Measurements from ENCODE around the gene ATP8B1.

GRCh38 chr18:57787068-57787685 is 15.9 kb downstream of the ATP8B1 start:
- TF ChIP-seq CTCF (conservative IDR thresholded peaks at IDR 0.05 in 1 of 2, IDR thresholded peaks at IDR 0.05 in 1 of 2; ENCODE audit: extremely low read depth in 1 of 2, insufficient read depth in 1 of 2, low read depth in 1 of 2, low read length in 2 of 2), result no peak
- TF ChIP-seq EZH2 (IDR thresholded peaks at IDR 0.05; ENCODE audit: borderline replicate concordance, low read length), result no peak
